CD4-positive, alpha-beta T cell treated with Interferon alpha-2 for 1 hour (primary cell): ENCODE data around the gene CDHR2.

Experiments
- DNase-seq, 2 donors: peaks; one replicate each; pipeline ENCODE4 v3.0.0-alpha.2; 2020 to 2022

CDHR2 gene

DNA sequence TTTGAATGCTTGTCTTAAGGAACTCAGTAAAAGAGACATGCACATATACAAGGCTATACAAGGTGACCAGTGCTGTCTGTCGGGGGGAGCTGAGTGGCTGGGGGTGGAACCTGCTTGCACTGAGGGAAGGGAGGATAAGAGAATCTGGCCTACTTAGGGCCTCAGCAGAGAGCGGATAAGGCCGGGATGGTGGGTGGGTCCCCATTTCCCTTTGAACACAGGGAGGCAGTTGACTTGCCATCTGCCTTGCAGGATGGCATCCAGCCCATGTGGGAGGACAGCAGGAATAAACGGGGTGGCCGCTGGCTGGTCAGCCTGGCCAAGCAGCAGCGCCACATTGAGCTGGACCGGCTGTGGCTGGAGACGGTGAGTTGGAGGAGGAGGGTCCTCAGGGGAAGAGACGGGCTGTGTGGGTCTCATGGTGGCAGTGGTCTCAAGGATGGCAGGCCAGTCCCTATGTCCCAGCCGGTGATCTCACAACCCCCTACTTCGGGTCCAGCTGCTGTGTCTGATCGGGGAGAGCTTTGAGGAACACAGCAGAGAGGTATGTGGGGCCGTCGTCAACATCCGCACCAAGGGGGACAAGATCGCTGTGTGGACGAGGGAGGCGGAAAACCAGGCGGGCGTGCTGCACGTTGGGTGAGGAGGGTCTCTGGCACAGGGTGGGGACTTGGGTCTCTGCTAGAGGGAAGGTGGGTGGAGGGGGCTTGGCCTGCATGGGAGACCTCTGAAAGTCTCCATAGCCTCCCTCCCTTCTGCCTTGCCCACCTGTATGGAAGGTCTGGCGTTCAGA, 95.9 kb downstream of the CDHR2 start:
- no peak for DNase-seq
